Measurements from ENCODE around the gene STXBP6. TPM values are rescaled to one million over a fixed set of nuclear protein-coding genes. Genes with fewer than 3 reads are reported as not detected.

The STXBP6 gene
- total RNA-seq, 1 experiment from 2014 or later = 0.27 TPM

DNA sequence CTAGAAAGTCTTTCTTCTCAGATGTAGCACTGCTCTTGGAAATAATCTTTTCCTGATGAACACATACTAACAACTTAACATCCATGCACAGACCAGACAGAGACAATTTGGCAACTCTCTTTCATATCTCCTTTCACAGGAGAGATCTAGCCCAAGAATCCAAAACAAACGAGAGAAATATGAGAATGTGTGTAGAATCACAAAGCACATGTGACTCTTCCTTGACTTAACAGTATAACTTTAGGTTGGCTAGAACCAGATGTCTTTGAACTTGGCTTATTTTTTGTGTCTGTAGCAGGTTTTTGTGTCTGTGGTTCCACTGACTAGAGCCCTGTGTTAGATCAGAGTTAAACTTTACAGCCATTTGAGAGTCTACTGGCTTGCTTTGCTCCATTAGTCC is 114.2 kb downstream of the STXBP6 start:
- H3K4me2 ChIP-seq (ENCODE audit: low read length) = no peak overlapping the region
- H3K36me3 ChIP-seq (ENCODE audit: control insufficient read depth in 1 of 2, insufficient read depth in 2 of 2, low read length in 2 of 2) = no peaks in the 10 kb centered on the region
- no peaks in the 10 kb centered on the region for H3K27me3 ChIP-seq (ENCODE audit: insufficient read depth, low read length)
- DNase-seq (ENCODE audit: low read depth, low spot score) (no peak), ATAC-seq (no peak)
- H3K9me2 ChIP-seq (ENCODE audit: insufficient read depth) = no peaks in the 10 kb centered on the region
- H3K4me3 ChIP-seq (replicated peaks in 1 of 2; ENCODE audit: low read depth in 1 of 2, low read length in 2 of 2) = no peak overlapping the region
- ChIA-PET POLR2A (no interaction called here), RAD21 (ENCODE audit: low non-redundant PET in 1 of 2, low total read pairs in 2 of 2, uncharacterized antibody in 2 of 2, unreplicated experiment in 2 of 2) (no interaction called here), CTCF (no interaction called here)
- H3K27ac ChIP-seq (ENCODE audit: low read depth, low read length) = no peak overlapping the region
- H3K79me2 ChIP-seq (ENCODE audit: insufficient read depth, low read length) = no peaks in the 10 kb centered on the region
- no TSS peak for BruUV-seq (replicated peaks)
- intact Hi-C loops (cut with micrococcal nuclease) = no loop called here
- H3K9me3 ChIP-seq (ENCODE audit: control insufficient read depth in 1 of 2, insufficient read depth in 1 of 2, low read depth in 1 of 2, low read length in 2 of 2) = peaks cover 0 to 12% of the 10 kb centered on the region in 2 experiments; a peak in 1 of 4 replicates
- TF ChIP-seq SRF (IDR thresholded peaks at IDR 0.05; ENCODE audit: low read depth) = no peak
- TF ChIP-seq, protein P1, sequence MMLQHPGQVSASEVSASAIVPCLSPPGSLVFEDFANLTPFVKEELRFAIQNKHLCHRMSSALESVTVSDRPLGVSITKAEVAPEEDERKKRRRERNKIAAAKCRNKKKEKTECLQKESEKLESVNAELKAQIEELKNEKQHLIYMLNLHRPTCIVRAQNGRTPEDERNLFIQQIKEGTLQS (IDR thresholded peaks at IDR 0.05) = no peak
- no peak for TF ChIP-seq ZNF274 (IDR thresholded peaks at IDR 0.05; ENCODE audit: low read depth, low read length)
- TF ChIP-seq, protein P2, sequence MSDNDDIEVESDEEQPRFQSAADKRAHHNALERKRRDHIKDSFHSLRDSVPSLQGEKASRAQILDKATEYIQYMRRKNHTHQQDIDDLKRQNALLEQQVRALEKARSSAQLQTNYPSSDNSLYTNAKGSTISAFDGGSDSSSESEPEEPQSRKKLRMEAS (IDR thresholded peaks at IDR 0.05) = no peak
- TF ChIP-seq, protein P3, sequence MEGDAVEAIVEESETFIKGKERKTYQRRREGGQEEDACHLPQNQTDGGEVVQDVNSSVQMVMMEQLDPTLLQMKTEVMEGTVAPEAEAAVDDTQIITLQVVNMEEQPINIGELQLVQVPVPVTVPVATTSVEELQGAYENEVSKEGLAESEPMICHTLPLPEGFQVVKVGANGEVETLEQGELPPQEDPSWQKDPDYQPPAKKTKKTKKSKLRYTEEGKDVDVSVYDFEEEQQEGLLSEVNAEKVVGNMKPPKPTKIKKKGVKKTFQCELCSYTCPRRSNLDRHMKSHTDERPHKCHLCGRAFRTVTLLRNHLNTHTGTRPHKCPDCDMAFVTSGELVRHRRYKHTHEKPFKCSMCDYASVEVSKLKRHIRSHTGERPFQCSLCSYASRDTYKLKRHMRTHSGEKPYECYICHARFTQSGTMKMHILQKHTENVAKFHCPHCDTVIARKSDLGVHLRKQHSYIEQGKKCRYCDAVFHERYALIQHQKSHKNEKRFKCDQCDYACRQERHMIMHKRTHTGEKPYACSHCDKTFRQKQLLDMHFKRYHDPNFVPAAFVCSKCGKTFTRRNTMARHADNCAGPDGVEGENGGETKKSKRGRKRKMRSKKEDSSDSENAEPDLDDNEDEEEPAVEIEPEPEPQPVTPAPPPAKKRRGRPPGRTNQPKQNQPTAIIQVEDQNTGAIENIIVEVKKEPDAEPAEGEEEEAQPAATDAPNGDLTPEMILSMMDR (IDR thresholded peaks at IDR 0.05 in 2 of 3, conservative IDR thresholded peaks at IDR 0.05 in 1 of 3; ENCODE audit: borderline replicate concordance in 1 of 3, insufficient read depth in 1 of 3, low read depth in 2 of 3, low read length in 2 of 3) = no peak
- TF ChIP-seq ELF1 (IDR thresholded peaks at IDR 0.05; ENCODE audit: borderline replicate concordance, low read depth) = no peak
- TF ChIP-seq RAD21 (IDR thresholded peaks at IDR 0.05; ENCODE audit: low read depth) = no peak
- no peak for TF ChIP-seq JUND (IDR thresholded peaks at IDR 0.05)
- no peaks in the 10 kb centered on the region for H3K4me1 ChIP-seq (ENCODE audit: control insufficient read depth in 1 of 2, insufficient read depth in 2 of 2, low read length in 2 of 2)
- no peak overlapping the region for H2AFZ ChIP-seq (ENCODE audit: low read depth, low read length, poor library complexity, severe bottlenecking)
- H3K9ac ChIP-seq (ENCODE audit: low read length) = no peak overlapping the region
- H4K20me1 ChIP-seq (ENCODE audit: insufficient read depth) = no peaks in the 10 kb centered on the region

DNA sequence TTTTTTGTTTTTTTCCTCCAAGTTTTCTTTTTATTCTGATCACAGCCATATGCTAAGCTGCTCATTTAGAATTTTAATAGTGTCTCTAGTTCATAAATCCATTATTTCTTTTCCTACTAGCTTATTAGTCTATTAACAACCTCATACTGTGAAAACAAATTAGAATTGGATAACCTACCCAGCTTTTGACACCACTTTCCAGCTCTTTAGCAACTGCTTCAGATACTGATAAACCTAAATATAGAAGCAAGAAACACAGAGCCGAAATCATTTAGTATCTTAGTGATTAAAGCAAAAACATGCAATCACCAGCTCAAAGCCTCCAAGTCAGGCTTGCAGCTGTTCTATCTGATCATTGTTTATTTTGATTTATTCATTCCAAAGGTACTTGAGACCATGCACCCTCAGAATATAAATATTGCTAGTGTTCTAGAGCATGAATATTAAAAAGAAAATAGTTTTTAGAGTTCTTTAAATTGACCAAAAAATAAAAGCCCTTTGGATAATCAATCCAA is 121.5 kb downstream of the STXBP6 start:
- BruUV-seq (replicated peaks) = no TSS peak
- H3K4me3 ChIP-seq (replicated peaks in 1 of 2; ENCODE audit: low read depth in 1 of 2, low read length in 2 of 2) = no peak overlapping the region
- no peaks in the 10 kb centered on the region for H3K4me1 ChIP-seq (ENCODE audit: control insufficient read depth in 1 of 2, insufficient read depth in 2 of 2, low read length in 2 of 2)
- DNase-seq (ENCODE audit: low read depth, low spot score) (no peak), ATAC-seq (no peak)
- no peak overlapping the region for H2AFZ ChIP-seq (ENCODE audit: low read depth, low read length, poor library complexity, severe bottlenecking)
- no peaks in the 10 kb centered on the region for H3K27me3 ChIP-seq (ENCODE audit: insufficient read depth, low read length)
- no peaks in the 10 kb centered on the region for H3K9me2 ChIP-seq (ENCODE audit: insufficient read depth)
- H3K27ac ChIP-seq (ENCODE audit: low read depth, low read length) = no peak overlapping the region
- ChIA-PET POLR2A (no interaction called here), CTCF (no interaction called here), RAD21 (ENCODE audit: low non-redundant PET in 1 of 2, low total read pairs in 2 of 2, uncharacterized antibody in 2 of 2, unreplicated experiment in 2 of 2) (no interaction called here)
- peaks cover 0 to 2% of the 10 kb centered on the region in 2 experiments; a peak in 1 of 4 replicates for H3K9me3 ChIP-seq (ENCODE audit: control insufficient read depth in 1 of 2, insufficient read depth in 1 of 2, low read depth in 1 of 2, low read length in 2 of 2)
- intact Hi-C loops (cut with micrococcal nuclease) = no loop called here
- H3K36me3 ChIP-seq (ENCODE audit: control insufficient read depth in 1 of 2, insufficient read depth in 2 of 2, low read length in 2 of 2) = no peaks in the 10 kb centered on the region
- no peaks in the 10 kb centered on the region for H3K79me2 ChIP-seq (ENCODE audit: insufficient read depth, low read length)
- H4K20me1 ChIP-seq (ENCODE audit: insufficient read depth) = no peaks in the 10 kb centered on the region
- no peak overlapping the region for H3K9ac ChIP-seq (ENCODE audit: low read length)
- H3K4me2 ChIP-seq (ENCODE audit: low read length) = no peak overlapping the region
- no peak for TF ChIP-seq CEBPB (IDR thresholded peaks at IDR 0.05; ENCODE audit: low read depth)
- TF ChIP-seq, protein P4, sequence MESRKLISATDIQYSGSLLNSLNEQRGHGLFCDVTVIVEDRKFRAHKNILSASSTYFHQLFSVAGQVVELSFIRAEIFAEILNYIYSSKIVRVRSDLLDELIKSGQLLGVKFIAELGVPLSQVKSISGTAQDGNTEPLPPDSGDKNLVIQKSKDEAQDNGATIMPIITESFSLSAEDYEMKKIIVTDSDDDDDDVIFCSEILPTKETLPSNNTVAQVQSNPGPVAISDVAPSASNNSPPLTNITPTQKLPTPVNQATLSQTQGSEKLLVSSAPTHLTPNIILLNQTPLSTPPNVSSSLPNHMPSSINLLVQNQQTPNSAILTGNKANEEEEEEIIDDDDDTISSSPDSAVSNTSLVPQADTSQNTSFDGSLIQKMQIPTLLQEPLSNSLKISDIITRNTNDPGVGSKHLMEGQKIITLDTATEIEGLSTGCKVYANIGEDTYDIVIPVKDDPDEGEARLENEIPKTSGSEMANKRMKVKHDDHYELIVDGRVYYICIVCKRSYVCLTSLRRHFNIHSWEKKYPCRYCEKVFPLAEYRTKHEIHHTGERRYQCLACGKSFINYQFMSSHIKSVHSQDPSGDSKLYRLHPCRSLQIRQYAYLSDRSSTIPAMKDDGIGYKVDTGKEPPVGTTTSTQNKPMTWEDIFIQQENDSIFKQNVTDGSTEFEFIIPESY (IDR thresholded peaks at IDR 0.05; ENCODE audit: extremely low read depth, insufficient replicate concordance, low read length) = no peak
- TF ChIP-seq, protein P2 (IDR thresholded peaks at IDR 0.05) = no peak
- no peak for TF ChIP-seq JUND (IDR thresholded peaks at IDR 0.05)
- TF ChIP-seq, protein P3 (IDR thresholded peaks at IDR 0.05 in 2 of 3, conservative IDR thresholded peaks at IDR 0.05 in 1 of 3; ENCODE audit: borderline replicate concordance in 1 of 3, insufficient read depth in 1 of 3, low read depth in 2 of 3, low read length in 2 of 3) = no peak
- no peak for TF ChIP-seq ZFX (IDR thresholded peaks at IDR 0.05)
- no peak for TF ChIP-seq YY1 (IDR thresholded peaks at IDR 0.05; ENCODE audit: extremely low read depth, insufficient replicate concordance, low read depth, low read length)
- TF ChIP-seq ELF1 (IDR thresholded peaks at IDR 0.05; ENCODE audit: borderline replicate concordance, low read depth) = no peak

Data from HCT116 (cell line).